ENCODE measurements around the gene CPED1. TPM values are rescaled to one million over a fixed set of nuclear protein-coding genes. Genes with fewer than 3 reads are reported as not detected.

Gene CPED1
- total RNA-seq, 1 experiment from 2014 or later: 0.44 TPM

GRCh38 chr7:121196286-121196685, 207.8 kb downstream of the CPED1 start (continued):
- TF ChIP-seq, protein P1, sequence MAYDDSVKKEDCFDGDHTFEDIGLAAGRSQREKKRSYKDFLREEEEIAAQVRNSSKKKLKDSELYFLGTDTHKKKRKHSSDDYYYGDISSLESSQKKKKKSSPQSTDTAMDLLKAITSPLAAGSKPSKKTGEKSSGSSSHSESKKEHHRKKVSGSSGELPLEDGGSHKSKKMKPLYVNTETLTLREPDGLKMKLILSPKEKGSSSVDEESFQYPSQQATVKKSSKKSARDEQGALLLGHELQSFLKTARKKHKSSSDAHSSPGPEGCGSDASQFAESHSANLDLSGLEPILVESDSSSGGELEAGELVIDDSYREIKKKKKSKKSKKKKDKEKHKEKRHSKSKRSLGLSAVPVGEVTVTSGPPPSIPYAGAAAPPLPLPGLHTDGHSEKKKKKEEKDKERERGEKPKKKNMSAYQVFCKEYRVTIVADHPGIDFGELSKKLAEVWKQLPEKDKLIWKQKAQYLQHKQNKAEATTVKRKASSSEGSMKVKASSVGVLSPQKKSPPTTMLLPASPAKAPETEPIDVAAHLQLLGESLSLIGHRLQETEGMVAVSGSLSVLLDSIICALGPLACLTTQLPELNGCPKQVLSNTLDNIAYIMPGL (CRISPR knock-in tag; IDR thresholded peaks at IDR 0.05): no peak
- TF ChIP-seq, protein P2, sequence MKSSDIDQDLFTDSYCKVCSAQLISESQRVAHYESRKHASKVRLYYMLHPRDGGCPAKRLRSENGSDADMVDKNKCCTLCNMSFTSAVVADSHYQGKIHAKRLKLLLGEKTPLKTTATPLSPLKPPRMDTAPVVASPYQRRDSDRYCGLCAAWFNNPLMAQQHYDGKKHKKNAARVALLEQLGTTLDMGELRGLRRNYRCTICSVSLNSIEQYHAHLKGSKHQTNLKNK (CRISPR knock-in tag; IDR thresholded peaks at IDR 0.05): no peak
- no peak for TF ChIP-seq ZNF232 (CRISPR knock-in tag; IDR thresholded peaks at IDR 0.05)
- TF ChIP-seq ESRRA (CRISPR knock-in tag; IDR thresholded peaks at IDR 0.05; ENCODE audit: borderline replicate concordance): no peak
- TF ChIP-seq, protein P3, sequence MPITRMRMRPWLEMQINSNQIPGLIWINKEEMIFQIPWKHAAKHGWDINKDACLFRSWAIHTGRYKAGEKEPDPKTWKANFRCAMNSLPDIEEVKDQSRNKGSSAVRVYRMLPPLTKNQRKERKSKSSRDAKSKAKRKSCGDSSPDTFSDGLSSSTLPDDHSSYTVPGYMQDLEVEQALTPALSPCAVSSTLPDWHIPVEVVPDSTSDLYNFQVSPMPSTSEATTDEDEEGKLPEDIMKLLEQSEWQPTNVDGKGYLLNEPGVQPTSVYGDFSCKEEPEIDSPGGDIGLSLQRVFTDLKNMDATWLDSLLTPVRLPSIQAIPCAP (CRISPR knock-in tag; IDR thresholded peaks at IDR 0.05): no peak
- no peak for TF ChIP-seq EMX1 (CRISPR knock-in tag; IDR thresholded peaks at IDR 0.05)
- no peak for TF ChIP-seq SMAD3 (CRISPR knock-in tag; IDR thresholded peaks at IDR 0.05; ENCODE audit: borderline replicate concordance)
- TF ChIP-seq, protein P4, sequence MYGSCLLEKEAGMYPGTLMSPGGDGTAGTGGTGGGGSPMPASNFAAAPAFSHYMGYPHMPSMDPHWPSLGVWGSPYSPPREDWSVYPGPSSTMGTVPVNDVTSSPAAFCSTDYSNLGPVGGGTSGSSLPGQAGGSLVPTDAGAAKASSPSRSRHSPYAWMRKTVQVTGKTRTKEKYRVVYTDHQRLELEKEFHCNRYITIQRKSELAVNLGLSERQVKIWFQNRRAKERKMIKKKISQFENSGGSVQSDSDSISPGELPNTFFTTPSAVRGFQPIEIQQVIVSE (CRISPR knock-in tag; IDR thresholded peaks at IDR 0.05; ENCODE audit: borderline replicate concordance): no peak
- TF ChIP-seq ETV6 (CRISPR knock-in tag; IDR thresholded peaks at IDR 0.05): no peak
- TF ChIP-seq PRRX2 (CRISPR knock-in tag; IDR thresholded peaks at IDR 0.05): no peak
- no peak for TF ChIP-seq NR3C1 (CRISPR knock-in tag; conservative IDR thresholded peaks at IDR 0.05; ENCODE audit: low read depth)

GRCh38 chr7:121197455-121197854, 208.9 kb downstream of the CPED1 start:
- ATAC-seq: no peak
- no peak overlapping the region for H3K4me3 Mint-ChIP-seq
- no peaks in the 10 kb centered on the region for H3K27me3 Mint-ChIP-seq (ENCODE audit: low read depth)
- DNase-seq (ENCODE audit: low spot score): no peak
- H3K27ac Mint-ChIP-seq: no peak overlapping the region
- POLR2A ChIA-PET: no interaction called here
- H3K4me1 Mint-ChIP-seq: no peaks in the 10 kb centered on the region
- CTCF ChIA-PET: no interaction called here
- H3K9me3 Mint-ChIP-seq: peaks cover 5% of the 10 kb centered on the region
- no peaks in the 10 kb centered on the region for H3K36me3 Mint-ChIP-seq
- TF ChIP-seq, protein P5, sequence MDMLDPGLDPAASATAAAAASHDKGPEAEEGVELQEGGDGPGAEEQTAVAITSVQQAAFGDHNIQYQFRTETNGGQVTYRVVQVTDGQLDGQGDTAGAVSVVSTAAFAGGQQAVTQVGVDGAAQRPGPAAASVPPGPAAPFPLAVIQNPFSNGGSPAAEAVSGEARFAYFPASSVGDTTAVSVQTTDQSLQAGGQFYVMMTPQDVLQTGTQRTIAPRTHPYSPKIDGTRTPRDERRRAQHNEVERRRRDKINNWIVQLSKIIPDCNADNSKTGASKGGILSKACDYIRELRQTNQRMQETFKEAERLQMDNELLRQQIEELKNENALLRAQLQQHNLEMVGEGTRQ (CRISPR knock-in tag; IDR thresholded peaks at IDR 0.05): no peak
- TF ChIP-seq GABPB1 (CRISPR knock-in tag; IDR thresholded peaks at IDR 0.05): no peak
- no peak for TF ChIP-seq TP53 (CRISPR knock-in tag; IDR thresholded peaks at IDR 0.05)
- TF ChIP-seq STAT6 (CRISPR knock-in tag; conservative IDR thresholded peaks at IDR 0.05; ENCODE audit: low read depth): no peak
- TF ChIP-seq NFE2L1 (CRISPR knock-in tag; IDR thresholded peaks at IDR 0.05): no peak
- no peak for TF ChIP-seq NR2C2 (CRISPR knock-in tag; IDR thresholded peaks at IDR 0.05)
- no peak for TF ChIP-seq JAZF1 (CRISPR knock-in tag; IDR thresholded peaks at IDR 0.05)
- TF ChIP-seq E2F5 (CRISPR knock-in tag; IDR thresholded peaks at IDR 0.05): no peak
- TF ChIP-seq, protein P6, sequence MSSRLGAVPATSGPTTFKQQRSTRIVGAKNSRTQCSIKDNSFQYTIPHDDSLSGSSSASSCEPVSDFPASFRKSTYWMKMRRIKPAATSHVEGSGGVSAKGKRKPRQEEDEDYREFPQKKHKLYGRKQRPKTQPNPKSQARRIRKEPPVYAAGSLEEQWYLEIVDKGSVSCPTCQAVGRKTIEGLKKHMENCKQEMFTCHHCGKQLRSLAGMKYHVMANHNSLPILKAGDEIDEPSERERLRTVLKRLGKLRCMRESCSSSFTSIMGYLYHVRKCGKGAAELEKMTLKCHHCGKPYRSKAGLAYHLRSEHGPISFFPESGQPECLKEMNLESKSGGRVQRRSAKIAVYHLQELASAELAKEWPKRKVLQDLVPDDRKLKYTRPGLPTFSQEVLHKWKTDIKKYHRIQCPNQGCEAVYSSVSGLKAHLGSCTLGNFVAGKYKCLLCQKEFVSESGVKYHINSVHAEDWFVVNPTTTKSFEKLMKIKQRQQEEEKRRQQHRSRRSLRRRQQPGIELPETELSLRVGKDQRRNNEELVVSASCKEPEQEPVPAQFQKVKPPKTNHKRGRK (CRISPR knock-in tag; IDR thresholded peaks at IDR 0.05; ENCODE audit: borderline replicate concordance): no peak
- no peak for TF ChIP-seq SMAD4 (CRISPR knock-in tag; IDR thresholded peaks at IDR 0.05)
- no peak for TF ChIP-seq SMAD3 (CRISPR knock-in tag; IDR thresholded peaks at IDR 0.05; ENCODE audit: borderline replicate concordance)
- TF ChIP-seq SOX15 (CRISPR knock-in tag; IDR thresholded peaks at IDR 0.05): no peak
- TF ChIP-seq, protein P7, sequence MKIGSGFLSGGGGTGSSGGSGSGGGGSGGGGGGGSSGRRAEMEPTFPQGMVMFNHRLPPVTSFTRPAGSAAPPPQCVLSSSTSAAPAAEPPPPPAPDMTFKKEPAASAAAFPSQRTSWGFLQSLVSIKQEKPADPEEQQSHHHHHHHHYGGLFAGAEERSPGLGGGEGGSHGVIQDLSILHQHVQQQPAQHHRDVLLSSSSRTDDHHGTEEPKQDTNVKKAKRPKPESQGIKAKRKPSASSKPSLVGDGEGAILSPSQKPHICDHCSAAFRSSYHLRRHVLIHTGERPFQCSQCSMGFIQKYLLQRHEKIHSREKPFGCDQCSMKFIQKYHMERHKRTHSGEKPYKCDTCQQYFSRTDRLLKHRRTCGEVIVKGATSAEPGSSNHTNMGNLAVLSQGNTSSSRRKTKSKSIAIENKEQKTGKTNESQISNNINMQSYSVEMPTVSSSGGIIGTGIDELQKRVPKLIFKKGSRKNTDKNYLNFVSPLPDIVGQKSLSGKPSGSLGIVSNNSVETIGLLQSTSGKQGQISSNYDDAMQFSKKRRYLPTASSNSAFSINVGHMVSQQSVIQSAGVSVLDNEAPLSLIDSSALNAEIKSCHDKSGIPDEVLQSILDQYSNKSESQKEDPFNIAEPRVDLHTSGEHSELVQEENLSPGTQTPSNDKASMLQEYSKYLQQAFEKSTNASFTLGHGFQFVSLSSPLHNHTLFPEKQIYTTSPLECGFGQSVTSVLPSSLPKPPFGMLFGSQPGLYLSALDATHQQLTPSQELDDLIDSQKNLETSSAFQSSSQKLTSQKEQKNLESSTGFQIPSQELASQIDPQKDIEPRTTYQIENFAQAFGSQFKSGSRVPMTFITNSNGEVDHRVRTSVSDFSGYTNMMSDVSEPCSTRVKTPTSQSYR (CRISPR knock-in tag; IDR thresholded peaks at IDR 0.05): no peak

All from WTC11 (cell line).